Subcutaneous adipose tissue (tissue), 4 donors: ENCODE results near the gene LRMDA. TPM values are rescaled to one million over a fixed set of nuclear protein-coding genes. Genes with fewer than 3 reads are reported as not detected.

Experiments
- total RNA-seq, 4 donors: library from RNA; depleted of rRNA; stranded (reverse); fragments of >200 nt; gene quantifications; one replicate each; pipeline ENCODE4 v1.1.0, GENCODE V29; 2016
- TF ChIP-seq, protein P1 (sequence below): fragments of 450-650 bp; IDR thresholded peaks from one replicate; pipeline ENCODE4 v1.5.1; 2016; ENCODE audit warnings: low read depth, mild to moderate bottlenecking, control low read depth, antibody characterized with exemption, moderate library complexity

Gene LRMDA
- total RNA-seq, 4 donors from 2014 or later = 17.4 to 92.1 (median 22.8) TPM

DNA sequence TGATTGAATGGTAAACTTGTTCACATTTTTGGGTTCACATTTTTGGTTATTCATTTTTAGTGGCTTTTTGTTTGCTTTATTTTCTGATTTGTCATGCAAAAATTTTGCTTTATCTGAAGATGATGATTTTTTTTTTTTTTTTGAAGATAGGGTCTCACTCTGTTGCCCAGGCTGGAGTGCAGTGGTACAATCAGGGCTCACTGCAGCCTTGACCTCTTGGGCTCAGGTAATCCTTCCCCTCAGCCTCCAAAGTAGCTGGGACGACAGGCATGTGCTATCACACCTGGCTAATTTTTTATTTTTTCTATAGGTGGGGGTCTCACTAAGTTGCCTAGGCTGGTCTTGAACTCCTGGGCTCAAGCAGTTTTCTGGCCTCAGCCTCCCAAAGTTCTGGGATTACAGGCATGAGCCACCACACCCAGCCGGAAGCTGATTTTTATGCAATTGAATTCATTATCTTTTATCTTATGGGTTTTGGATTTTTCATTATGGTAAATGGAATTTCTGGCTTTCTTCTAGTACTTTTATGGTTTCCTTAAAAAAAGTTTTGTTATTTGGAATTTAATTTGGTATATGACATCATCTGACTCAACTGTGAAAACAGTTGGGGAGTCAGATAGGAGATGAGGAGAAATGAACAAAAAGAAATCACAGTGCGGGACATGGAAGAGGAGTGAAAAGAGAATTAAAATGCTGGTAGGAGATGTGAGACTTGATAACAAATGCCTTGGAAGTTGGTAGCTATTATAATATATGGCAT, 158.7 kb downstream of the LRMDA start:
- TF ChIP-seq, protein P1, sequence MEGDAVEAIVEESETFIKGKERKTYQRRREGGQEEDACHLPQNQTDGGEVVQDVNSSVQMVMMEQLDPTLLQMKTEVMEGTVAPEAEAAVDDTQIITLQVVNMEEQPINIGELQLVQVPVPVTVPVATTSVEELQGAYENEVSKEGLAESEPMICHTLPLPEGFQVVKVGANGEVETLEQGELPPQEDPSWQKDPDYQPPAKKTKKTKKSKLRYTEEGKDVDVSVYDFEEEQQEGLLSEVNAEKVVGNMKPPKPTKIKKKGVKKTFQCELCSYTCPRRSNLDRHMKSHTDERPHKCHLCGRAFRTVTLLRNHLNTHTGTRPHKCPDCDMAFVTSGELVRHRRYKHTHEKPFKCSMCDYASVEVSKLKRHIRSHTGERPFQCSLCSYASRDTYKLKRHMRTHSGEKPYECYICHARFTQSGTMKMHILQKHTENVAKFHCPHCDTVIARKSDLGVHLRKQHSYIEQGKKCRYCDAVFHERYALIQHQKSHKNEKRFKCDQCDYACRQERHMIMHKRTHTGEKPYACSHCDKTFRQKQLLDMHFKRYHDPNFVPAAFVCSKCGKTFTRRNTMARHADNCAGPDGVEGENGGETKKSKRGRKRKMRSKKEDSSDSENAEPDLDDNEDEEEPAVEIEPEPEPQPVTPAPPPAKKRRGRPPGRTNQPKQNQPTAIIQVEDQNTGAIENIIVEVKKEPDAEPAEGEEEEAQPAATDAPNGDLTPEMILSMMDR = no peak

DNA sequence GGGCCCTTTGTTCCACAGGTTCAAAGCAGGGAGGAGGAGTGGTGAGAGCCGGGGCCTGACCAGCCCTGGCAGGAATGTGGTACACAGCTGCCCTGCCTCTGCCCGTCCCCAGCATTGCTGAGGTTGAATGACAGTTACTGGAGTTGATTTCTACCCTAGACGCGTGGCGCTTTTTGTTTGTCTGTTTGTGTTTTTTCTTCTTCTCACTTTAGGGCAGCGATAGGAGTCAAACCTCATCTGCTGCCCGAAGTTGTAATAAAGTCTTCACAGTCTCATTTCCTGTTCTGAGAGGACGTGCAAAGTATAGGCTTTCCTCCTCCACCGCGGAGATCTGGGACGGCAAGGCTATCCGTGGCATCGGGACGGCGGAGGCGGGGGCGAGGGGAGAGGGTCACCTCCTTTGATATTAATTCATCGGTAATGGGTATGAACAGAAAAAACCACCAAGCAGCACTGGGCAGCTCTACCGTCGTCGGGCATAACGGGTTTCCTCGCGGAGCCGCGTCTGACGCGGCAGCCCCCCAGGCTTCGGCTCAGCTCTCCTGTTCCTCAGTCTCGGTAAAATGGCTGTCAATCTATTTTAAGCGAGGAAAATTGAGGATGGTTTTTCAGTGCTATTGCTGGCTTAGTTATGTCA, 160.8 kb downstream of the LRMDA start:
- TF ChIP-seq, protein P1 = no peak

DNA sequence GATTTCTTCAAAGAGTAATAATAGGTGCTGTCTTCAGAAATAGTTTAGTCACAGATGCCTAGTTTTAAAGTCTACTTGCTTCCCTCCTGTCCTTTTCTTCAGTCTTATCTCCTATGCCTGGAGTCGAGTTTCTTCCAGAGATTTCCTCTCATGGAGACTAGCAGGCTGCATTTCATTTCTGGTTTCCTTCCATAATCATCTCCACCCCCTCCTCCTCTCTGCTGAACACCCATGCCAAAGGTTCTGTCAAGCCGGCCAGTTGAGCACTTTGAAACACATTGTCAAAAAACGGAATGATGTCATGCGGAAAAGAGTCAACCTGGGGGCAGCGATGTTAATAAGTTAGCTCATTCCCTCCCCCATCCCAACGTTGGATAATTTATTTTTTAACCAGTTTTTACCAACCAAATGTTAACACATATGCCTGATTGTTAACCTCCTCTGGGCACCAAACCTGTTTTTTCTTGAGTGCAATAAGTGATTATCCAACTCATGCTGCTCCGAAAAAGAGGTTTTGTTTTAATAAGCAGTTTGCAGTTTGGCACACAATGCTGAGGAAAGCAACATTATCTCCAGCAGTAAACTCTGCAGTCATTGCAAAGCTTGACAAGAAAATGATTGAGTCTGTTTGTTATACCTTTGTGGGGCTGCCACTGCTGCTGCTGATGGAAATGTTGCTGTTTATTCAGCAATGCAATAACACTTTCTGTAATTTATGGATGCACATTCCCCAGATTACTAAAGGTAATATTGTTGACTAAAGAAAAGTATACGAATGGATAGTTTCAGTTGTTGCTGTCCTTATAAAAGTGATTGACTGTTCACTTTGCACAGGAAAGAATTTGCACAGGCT, 161.6 kb downstream of the LRMDA start:
- TF ChIP-seq, protein P1 = no peak

DNA sequence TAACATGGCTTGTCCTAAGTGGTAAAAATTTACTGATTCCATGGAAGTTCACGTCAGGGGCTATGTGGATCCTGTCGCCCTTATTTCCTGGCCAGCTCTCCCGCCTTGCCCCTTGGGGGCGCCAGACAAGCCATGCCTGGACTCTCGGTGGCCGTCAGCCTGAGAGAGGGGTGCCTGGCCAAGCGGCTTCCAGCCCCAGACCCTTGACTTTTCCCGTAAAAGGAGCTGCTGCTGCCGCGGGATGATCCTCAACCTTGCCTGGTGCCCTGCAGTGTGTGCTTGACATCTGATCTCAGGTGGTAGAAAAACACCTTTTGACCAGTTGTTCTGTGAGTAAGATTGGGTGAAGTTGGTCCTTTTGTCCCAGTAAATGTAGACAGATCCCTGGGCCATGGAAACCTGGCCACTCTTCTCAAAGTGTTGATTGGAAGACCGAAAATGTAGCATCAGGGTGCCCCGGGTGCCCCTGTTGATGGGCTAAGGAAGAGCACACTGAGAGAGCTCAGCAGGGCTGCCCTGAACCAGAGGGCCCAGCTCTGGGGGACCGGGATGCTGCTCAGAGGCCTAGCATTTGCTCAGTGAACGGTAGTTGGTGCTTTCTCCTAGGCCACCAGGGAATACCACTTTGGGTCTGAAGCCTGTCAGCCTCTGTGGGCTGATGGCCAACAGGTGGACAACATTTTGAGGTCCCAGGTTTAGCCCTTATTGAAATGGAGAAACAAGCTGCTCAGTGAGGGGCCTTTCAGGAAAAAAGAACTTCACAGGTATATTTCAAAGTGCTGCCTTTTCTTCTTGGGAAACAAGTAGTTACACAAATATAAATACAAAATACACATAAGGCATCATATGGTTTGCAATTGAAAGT, 162.5 kb downstream of the LRMDA start:
- TF ChIP-seq, protein P1 = no peak

DNA sequence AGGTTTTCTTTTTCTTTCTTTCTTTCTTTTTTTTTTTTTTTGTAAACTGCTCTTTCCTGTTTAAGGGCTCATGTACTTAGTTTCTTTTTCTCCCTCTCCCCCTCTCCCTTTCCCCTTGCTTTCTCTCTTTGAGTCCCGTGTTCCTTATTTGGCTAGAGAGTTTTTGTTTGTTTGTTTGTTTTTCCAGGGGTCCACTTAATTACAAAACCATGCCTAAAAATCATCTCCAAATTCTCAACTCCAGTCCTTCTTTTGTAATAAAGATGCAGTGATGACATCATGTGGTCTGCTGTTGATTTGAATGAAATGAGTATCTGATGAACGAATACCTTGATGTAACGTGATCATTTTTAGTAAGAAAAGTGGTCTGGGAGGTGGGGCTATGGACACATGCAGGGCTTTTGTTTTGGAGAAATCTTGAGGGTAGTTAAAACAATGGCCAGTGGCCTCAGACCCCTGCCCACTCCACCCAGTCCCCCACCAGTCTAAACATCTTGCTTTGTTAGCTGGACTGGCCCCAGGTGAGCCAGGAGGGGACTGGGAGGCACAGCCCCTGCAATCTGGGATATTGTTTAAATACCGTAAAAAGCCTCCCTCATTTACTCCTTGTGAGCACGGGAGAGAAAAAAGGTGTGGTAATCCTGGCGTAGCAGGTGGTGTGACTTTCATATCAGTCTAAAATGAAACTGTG, 165.7 kb downstream of the LRMDA start:
- TF ChIP-seq, protein P1 = no peak

DNA sequence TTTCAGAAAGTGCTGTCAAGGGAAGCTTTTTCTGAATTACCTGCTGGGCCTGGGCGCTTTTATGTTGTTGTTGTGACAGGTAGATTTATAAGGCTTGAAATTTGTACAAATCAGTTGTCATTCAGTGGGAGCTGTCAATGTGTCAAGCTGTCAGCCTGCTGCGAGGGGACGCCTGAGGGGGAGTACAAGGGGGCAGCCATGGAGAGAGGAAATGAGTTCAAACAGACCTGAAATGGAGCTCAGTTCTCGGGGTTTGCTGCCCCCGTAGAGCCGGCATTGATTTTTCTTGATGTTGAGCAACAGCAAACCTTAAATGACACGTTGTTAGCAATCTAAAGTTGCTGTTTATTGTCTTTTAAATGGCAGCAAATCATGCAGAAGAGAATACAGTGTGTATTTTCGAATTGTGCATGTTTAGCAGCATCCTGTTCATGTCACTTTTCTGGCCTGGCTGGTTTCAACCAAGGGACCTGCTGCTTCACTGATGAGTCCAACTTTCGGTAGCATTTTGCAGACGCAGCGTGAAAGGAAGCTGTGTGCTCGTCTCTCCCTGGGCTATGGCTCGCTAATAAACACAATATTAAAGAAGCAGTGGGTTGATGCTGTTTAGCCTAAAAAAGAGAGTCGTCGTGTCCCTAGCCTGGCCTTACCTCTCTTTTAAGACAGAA, 166.5 kb downstream of the LRMDA start:
- TF ChIP-seq, protein P1 = no peak
